Cardiac muscle cell (in vitro differentiated cells and primary cell): ENCODE results near the gene ADAMTSL2. TPM values are rescaled to one million over a fixed set of nuclear protein-coding genes. Genes with fewer than 3 reads are reported as not detected.

ENCODE experiments used
- DNase-seq, 2 donors: peaks; one replicate each; pipeline versions ENCODE4 v3.0.0 to v3.0.0-alpha.2; 2010 to 2017; ENCODE audit warnings: low read depth in 1 of 2, low spot score in 1 of 2
- H3K27ac ChIP-seq: fragments of 200-600 bp; sonication (generic); 2 replicates; pipeline ENCODE4 v1.5.1; 2016
- H3K27me3 ChIP-seq: fragments of 200-600 bp; sonication (generic); 2 replicates; pipeline ENCODE4 v1.6.0; 2016; ENCODE audit warnings: control low read depth
- H3K36me3 ChIP-seq: fragments of 200-600 bp; sonication (generic); 2 replicates; pipeline ENCODE4 v1.5.1; 2016; ENCODE audit warnings: control low read depth
- H3K4me1 ChIP-seq: fragments of 200-600 bp; sonication (generic); 2 replicates; pipeline ENCODE4 v1.8.1; 2017; ENCODE audit warnings: low read depth, mild to moderate bottlenecking, mixed run types
- H3K4me3 ChIP-seq: fragments of 200-600 bp; sonication (generic); 2 replicates; pipeline ENCODE4 v1.5.1; 2016; ENCODE audit warnings: mild to moderate bottlenecking
- H3K9me3 ChIP-seq: fragments of 200-600 bp; sonication (generic); 2 replicates; pipeline ENCODE4 v1.5.1; 2017; ENCODE audit warnings: low read depth, mild to moderate bottlenecking, control low read depth
- polyA plus RNA-seq: library from polyadenylated mRNA; unstranded; fragments of >200 nt; fragmentation: Nextera tagmentation; extraction: Ambion mirVana; gene quantifications from 2 replicates; pipeline ENCODE4 v1.2.1, GENCODE V29; 2016
- total RNA-seq: library from RNA; depleted of rRNA; stranded (reverse); fragments of >200 nt; gene quantifications from 2 replicates; pipeline ENCODE4 v1.2.3, GENCODE V29; 2016
- TF ChIP-seq, protein P1 (sequence below): IDR thresholded peaks from 2 replicates; pipeline ENCODE4 v1.5.1; 2012; ENCODE audit warnings: low read depth, mild to moderate bottlenecking, low read length

ADAMTSL2 gene
- total and polyA plus RNA-seq, 2 experiments from 2014 or later: 18.4 to 27.2 TPM

DNA sequence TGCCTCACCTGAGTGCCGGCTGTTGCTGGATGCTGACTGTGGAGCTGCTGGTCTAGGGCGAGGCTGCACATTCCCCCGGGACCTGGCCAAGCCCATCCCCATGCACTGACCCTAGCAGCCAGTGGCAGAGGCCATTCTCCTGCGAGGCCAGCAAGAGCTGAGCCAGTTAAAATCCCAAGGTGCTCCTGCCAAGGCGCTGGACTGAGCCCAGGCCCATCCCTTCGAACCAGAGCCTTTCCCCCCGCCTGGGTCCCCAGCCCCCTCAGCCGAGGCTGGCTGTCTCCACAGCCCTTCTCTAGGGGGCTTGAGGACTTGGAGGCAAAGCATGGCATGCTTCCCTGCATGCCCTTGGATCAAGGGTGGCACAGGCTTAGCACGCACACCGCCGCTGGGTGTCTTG is 1.6 kb downstream of the ADAMTSL2 start:
- no peak overlapping the region for H3K27ac ChIP-seq
- no peaks in the 10 kb centered on the region for H3K9me3 ChIP-seq
- peaks cover 44% of the 10 kb centered on the region for H3K4me1 ChIP-seq
- H3K36me3 ChIP-seq: no peaks in the 10 kb centered on the region
- no peaks in the 10 kb centered on the region for H3K27me3 ChIP-seq
- TF ChIP-seq, protein P1, sequence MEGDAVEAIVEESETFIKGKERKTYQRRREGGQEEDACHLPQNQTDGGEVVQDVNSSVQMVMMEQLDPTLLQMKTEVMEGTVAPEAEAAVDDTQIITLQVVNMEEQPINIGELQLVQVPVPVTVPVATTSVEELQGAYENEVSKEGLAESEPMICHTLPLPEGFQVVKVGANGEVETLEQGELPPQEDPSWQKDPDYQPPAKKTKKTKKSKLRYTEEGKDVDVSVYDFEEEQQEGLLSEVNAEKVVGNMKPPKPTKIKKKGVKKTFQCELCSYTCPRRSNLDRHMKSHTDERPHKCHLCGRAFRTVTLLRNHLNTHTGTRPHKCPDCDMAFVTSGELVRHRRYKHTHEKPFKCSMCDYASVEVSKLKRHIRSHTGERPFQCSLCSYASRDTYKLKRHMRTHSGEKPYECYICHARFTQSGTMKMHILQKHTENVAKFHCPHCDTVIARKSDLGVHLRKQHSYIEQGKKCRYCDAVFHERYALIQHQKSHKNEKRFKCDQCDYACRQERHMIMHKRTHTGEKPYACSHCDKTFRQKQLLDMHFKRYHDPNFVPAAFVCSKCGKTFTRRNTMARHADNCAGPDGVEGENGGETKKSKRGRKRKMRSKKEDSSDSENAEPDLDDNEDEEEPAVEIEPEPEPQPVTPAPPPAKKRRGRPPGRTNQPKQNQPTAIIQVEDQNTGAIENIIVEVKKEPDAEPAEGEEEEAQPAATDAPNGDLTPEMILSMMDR: no peak
- DNase-seq: no peak
- no peak overlapping the region for H3K4me3 ChIP-seq

DNA sequence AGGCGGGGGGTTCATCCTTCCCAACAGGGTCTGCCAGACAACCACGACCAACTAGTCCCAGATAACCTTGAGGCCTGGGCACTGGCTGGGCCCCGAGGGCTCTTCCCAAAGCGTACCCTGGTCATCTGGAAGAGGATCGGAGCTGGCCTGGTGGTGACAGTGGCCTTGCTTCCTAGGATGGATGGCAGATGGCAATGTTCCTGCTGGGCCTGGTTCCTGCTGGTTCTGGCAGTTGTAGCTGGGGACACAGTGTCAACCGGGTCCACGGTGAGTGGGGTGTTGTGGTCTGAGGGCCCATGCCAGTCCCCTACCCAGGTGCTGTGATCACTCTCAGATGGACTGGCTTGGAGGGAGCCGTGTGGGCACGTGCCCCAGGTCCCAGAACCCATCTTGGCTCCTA is 2.0 kb downstream of the ADAMTSL2 start:
- H3K27ac ChIP-seq: no peak overlapping the region
- no peaks in the 10 kb centered on the region for H3K9me3 ChIP-seq
- H3K27me3 ChIP-seq: no peaks in the 10 kb centered on the region
- no peaks in the 10 kb centered on the region for H3K36me3 ChIP-seq
- TF ChIP-seq, protein P1: no peak
- H3K4me3 ChIP-seq: no peak overlapping the region
- peaks cover 40% of the 10 kb centered on the region for H3K4me1 ChIP-seq
- DNase-seq: no peak

DNA sequence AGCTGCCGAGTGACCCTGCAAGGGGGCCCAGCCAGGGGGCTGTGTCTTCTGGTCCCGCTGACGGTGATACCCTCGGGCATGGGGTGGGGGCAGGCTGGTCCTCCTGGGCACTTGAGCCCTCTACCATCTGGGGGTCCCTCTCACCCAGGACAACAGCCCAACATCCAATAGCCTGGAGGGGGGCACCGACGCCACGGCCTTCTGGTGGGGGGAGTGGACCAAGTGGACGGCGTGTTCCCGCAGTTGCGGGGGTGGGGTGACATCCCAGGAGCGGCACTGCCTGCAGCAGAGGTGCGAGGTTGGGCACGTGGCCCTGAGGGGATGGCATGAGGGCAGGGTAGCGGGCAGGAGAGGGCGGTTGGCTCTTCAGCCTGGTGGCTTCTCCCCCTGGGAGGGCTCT is 2.8 kb downstream of the ADAMTSL2 start:
- peaks cover 37% of the 10 kb centered on the region for H3K4me1 ChIP-seq
- TF ChIP-seq, protein P1: no peak

DNA sequence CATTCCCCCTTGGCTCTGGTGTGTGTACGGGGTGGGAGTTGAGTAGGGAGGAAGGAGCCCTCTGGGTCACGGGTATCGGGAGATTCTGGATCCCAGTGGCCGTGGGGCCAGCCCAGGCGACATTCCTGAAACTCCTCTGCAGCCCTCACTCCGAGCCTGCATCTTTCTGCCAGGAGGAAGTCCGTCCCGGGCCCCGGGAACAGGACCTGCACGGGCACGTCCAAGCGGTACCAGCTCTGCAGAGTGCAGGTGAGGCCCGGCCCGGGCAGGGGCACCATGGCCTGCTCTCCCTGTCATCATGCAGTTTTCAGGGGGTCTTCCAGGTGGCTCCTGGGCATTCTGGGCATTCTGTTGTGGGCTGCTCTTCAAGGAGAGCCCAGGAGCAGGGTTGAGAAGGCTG is 3.7 kb downstream of the ADAMTSL2 start:
- peaks cover 1% of the 10 kb centered on the region for H3K36me3 ChIP-seq
- H3K4me3 ChIP-seq: no peak overlapping the region
- TF ChIP-seq, protein P1: no peak
- no peak overlapping the region for H3K27ac ChIP-seq
- no peaks in the 10 kb centered on the region for H3K9me3 ChIP-seq
- H3K27me3 ChIP-seq: no peaks in the 10 kb centered on the region
- no peak for DNase-seq
- H3K4me1 ChIP-seq: peaks cover 37% of the 10 kb centered on the region

More for the DNA sequence above, 2.8 kb downstream of the ADAMTSL2 start:
- Histone ChIP-seq H3K36me3 (no peaks in the 10 kb centered on the region), H3K27me3 (no peaks in the 10 kb centered on the region), H3K9me3 (no peaks in the 10 kb centered on the region), H3K27ac (no peak overlapping the region), H3K4me3 (no peak overlapping the region)
- no peak for DNase-seq

DNA sequence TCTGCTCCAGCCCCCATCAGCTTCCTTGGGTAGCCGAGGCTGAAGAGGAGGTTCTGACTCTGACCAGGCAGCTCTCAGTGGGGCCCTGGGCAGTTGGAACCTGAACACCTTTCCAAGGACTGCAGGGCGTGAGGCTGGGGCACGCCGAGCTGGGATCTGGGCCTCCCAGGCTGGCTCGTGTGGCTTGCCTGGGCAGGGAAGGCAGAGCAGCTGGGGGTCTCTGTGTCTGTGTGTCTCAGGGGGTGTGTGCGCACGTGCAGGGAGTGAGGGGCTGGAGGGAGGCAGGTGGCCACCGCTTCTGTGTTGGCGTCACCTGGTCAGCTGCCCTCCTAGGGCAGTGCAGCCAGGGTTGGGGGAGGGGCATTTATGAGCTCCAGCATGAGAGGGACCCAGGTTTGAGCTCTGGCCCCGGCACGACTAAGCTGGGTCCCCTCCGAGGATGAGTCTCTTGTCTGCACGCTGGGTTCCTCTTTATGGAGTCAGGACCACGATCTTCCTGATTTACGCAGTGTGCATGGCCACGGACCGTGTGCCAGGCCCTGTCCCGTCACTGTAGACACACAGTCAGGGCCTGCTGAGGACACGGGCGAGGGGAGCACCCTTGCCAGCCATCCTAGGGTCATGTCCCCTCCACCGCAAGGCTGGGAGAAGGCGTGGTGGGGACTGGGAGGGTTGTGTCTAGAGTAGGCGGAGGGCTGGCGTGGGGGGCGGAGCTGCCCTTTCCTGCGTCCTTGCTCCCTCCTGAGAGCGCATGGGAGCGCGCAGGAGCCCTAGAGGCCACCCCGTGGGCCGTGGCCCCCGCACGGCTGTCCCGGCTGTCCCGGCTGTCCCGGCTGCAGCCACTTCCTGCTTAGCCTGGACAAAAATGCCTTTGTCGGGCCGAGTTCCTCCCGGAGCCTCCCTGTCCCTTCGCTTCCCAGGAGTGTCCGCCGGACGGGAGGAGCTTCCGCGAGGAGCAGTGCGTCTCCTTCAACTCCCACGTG is 4.6 kb downstream of the ADAMTSL2 start:
- TF ChIP-seq, protein P1: no peak
- peak in 1 of 2 donors; percentile 21 for DNase-seq
- H3K27ac ChIP-seq: no peak overlapping the region
- H3K4me1 ChIP-seq: peaks cover 28% of the 10 kb centered on the region
- no peaks in the 10 kb centered on the region for H3K9me3 ChIP-seq
- H3K4me3 ChIP-seq: no peak overlapping the region
- H3K36me3 ChIP-seq: peaks cover 2% of the 10 kb centered on the region
- H3K27me3 ChIP-seq: no peaks in the 10 kb centered on the region
